Bronchial epithelial cell (primary cell): ENCODE results near the gene LDLRAD3. TPM values are rescaled to one million over a fixed set of nuclear protein-coding genes. Genes with fewer than 3 reads are reported as not detected.

ENCODE experiments used
- DNase-seq: peaks from one replicate; pipeline ENCODE4 v3.0.0-alpha.2; 2010; ENCODE audit warnings: low read depth
- FAIRE-seq: peaks from 2 replicates; lab custom pipeline; 2011; peaks lifted over from hg19 to GRCh38; lab: Jason Lieb, UNC
- H3K27me3 ChIP-seq: 2 replicates; pipeline ENCODE4 v1.5.1; 2011; ENCODE audit warnings: low read length; ENCODE audit not compliant: control insufficient read depth, insufficient read depth
- H3K36me3 ChIP-seq: 2 replicates; pipeline ENCODE4 v1.5.1; 2011; ENCODE audit warnings: low read length; ENCODE audit not compliant: control insufficient read depth, insufficient read depth
- H3K4me3 ChIP-seq: 2 replicates; pipeline ENCODE4 v1.5.1; 2011; ENCODE audit warnings: mild to moderate bottlenecking, low read depth, low read length, control low read depth
- total RNA-seq: library from RNA; depleted of rRNA; stranded (reverse); fragments of >200 nt; gene quantifications from 2 replicates; pipeline ENCODE4 v1.2.1, GENCODE V29; 2014
- TF ChIP-seq, protein P1 (sequence below): IDR thresholded peaks from 2 replicates; pipeline ENCODE4 v1.5.1; 2011; ENCODE audit warnings: mild to moderate bottlenecking, moderate library complexity, low read length, control low read depth, inconsistent platforms; ENCODE audit not compliant: insufficient read depth, severe bottlenecking

The LDLRAD3 gene
- total RNA-seq, 1 donor from 2014 or later, result 4.7 TPM

DNA sequence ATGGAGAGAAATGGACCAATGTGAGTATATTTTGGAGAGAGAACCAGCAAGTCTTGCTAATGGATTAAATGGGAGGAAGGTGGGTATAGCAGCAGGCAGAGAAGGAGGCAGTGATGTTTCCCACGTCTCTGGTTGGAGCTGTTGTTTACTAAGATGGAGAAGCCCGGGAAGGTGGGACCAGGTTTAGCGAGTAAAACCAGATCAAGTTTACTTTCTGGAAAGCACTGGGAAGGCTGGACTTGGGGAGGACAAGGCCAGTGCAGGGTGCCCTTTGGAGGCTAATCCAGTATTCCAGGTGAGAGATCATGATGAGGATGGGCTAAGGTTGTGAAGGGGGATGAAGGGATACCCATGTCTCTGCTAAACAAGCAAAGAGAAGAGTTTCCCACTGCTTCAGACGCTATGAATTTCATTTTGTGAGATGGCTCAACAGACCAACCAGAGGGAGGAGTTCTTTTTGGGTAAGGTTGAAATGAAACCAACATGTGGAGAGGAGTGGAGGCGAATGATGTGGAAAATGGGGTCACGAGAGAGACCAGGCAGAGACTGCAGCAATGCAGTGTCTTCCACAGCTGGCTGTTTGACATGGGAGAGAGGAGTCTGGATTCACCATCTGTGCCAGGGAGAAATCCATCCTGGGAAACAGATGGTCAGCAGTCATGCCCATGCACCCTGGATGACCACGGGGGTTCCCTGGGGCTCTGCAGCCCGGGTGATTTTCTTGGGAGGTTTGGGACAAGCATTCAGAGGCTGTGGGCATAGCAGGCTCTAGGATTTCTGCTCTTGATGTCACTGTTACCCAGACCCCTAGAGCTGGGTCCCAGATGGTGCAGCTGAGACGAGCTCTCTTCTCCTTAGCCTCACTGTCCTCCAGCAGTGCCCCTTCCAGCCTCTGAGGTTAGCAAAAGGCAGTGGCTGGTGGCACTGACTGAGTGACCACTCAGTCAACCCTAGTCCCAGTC lies 320.4 kb downstream of the LDLRAD3 start:
- FAIRE-seq, result peak; percentile 18
- DNase-seq, result no peak
- TF ChIP-seq, protein P1, sequence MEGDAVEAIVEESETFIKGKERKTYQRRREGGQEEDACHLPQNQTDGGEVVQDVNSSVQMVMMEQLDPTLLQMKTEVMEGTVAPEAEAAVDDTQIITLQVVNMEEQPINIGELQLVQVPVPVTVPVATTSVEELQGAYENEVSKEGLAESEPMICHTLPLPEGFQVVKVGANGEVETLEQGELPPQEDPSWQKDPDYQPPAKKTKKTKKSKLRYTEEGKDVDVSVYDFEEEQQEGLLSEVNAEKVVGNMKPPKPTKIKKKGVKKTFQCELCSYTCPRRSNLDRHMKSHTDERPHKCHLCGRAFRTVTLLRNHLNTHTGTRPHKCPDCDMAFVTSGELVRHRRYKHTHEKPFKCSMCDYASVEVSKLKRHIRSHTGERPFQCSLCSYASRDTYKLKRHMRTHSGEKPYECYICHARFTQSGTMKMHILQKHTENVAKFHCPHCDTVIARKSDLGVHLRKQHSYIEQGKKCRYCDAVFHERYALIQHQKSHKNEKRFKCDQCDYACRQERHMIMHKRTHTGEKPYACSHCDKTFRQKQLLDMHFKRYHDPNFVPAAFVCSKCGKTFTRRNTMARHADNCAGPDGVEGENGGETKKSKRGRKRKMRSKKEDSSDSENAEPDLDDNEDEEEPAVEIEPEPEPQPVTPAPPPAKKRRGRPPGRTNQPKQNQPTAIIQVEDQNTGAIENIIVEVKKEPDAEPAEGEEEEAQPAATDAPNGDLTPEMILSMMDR, result no peak

DNA sequence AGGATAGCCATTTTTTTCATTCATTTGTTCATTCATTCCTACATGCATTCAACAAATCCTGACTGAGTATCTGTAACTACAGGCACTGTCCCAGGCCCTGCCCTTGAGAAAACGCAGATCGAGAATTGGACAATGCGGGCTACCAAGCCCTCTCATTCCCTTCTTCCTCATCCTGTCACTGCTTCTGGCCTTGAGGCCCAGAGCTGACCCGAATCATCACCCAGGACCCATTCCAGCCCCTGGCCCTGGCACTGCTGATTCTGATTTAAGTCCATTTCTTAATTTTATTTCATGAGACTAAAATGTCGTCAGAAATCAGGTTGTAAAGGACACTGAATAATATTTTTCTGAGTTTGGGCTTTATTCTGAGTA lies 321.1 kb downstream of the LDLRAD3 start:
- Histone ChIP-seq H3K36me3 (no peaks in the 10 kb centered on the region), H3K4me3 (no peak overlapping the region), H3K27me3 (peaks cover 3% of the 10 kb centered on the region)
- FAIRE-seq (no peak), DNase-seq (no peak)
- TF ChIP-seq, protein P1, result no peak

More for the DNA sequence above, 320.4 kb downstream of the LDLRAD3 start:
- Histone ChIP-seq H3K4me3 (no peak overlapping the region), H3K36me3 (no peaks in the 10 kb centered on the region), H3K27me3 (peaks cover 3% of the 10 kb centered on the region)

DNA sequence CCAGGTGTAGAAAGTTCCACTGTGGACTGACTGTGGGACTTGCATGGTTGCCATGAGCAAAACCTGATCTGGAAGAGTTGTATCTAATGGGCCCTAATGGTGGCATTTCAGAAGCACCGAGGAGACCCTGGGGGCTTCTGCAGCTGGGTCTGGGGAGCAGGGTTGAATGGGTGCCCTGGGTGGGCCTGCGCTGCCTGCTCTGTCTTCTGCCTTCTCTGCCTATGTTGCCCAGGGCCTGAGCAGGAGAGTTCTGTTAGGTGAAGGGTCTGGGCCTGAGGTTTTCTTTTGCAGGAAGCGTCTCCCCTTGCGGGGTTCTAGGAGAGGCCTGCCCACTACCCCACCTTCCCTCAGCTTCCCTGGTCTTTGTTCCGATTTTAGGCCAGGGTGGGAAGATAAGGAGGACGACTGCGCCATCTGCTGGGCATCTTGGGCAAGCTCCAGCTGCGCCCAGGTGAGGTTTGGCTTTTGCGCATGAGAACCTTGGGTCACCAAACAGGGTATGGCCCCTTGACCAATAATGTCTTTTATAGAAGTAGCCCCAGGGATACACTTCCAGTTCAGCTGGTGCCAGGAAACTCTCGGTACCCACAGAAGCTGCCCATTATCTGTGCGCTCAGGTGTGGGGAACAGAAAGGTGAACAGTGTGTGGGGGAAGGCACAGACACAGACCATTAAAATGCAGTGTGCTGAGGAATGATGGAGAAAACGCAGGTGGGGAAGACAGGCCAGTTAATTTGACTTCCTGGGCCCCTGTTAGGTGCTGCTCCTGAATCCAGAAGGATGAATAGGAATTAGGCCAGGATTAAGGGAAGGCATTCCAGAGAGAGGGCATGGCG lies 322.1 kb downstream of the LDLRAD3 start:
- FAIRE-seq (no peak), DNase-seq (peak; percentile 38)
- TF ChIP-seq, protein P1, result peak; percentile 89
- Histone ChIP-seq H3K4me3 (no peak overlapping the region), H3K27me3 (peaks cover 3% of the 10 kb centered on the region), H3K36me3 (no peaks in the 10 kb centered on the region)

DNA sequence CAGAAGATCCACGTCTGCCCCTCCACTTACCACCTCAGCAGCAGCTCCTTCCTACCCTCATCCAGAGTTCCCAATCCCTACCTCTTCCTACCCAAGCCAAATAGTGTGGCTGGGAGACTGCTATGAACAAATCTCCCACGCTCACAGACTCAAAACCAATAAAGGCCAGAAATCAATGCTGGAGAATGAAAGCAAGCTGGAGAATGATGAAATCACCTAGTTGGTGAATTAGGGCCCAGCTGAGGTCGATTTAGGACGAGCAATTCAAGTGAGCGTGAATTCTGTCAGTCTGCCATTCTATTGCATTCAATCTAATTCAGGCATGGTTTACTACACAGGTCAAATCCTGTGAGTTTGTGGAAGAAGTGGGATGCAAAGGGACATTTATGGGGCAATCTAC lies 322.9 kb downstream of the LDLRAD3 start:
- H3K36me3 ChIP-seq, result no peaks in the 10 kb centered on the region
- peaks cover under 1% of the 10 kb centered on the region for H3K27me3 ChIP-seq
- DNase-seq, result no peak
- no peak for FAIRE-seq
- H3K4me3 ChIP-seq, result no peak overlapping the region
- TF ChIP-seq, protein P1, result no peak

DNA sequence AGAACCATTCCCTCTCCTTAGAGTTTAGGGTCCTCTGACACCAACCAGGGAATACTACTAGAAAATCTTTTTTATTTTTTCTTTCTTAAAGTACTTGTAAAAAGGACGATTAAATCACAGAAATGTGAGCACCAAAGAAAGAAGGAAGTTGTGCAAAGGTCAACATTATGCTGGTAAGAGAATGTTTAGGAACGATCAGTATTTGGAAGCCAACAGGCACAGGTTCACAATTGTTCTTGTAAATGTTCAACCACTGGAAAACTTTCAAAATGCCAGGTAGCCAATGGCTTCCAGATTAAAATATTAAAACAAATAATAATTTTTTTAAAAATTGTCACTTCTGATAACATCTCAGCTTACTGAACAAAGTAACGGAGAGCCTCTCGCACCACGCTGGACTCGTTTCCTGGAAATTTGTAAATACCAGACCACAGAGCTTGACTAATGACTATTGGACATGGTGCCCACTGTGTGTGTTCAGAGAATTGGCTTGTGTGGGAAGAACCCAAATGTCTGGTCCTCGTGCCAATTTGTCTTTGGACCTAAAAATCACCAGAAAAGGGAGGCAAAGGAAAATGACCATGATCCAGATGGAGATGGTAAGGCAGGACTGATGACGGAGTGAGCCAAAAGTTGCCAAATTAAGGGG lies 324.6 kb downstream of the LDLRAD3 start:
- TF ChIP-seq, protein P1, result no peak
- Histone ChIP-seq H3K27me3 (no peaks in the 10 kb centered on the region), H3K36me3 (no peaks in the 10 kb centered on the region), H3K4me3 (no peak overlapping the region)
- no peak for DNase-seq
- no peak for FAIRE-seq
